ENCODE measurements around the gene JAZF1. TPM values are rescaled to one million over a fixed set of nuclear protein-coding genes. Genes with fewer than 3 reads are reported as not detected.

The JAZF1 gene
- polyA plus RNA-seq, 3 donors: 12.1 to 18.1 (median 17.2) TPM

GRCh38 chr7:28002638-28003037 is 178.0 kb downstream of the JAZF1 start:
- no peak overlapping the region for H3K4me2 ChIP-seq (replicated peaks; ENCODE audit: extremely low read depth, low read length, poor library complexity, severe bottlenecking)
- peaks cover 3 to 9% of the 10 kb centered on the region in 2 donors for H3K36me3 ChIP-seq (replicated peaks in 1 of 2; ENCODE audit: control insufficient read depth in 1 of 2, insufficient read depth in 2 of 2, low read length in 2 of 2)
- TF ChIP-seq CTCF (IDR thresholded peaks at IDR 0.05): no peak
- peaks cover 2 to 6% (median 4%) of the 10 kb centered on the region in 3 donors for H3K27me3 Mint-ChIP-seq (ENCODE audit: low read depth in 3 of 3)
- peaks cover 98% of the 10 kb centered on the region for H4K20me1 ChIP-seq (ENCODE audit: insufficient read depth, low read length)
- no peaks in the 10 kb centered on the region for H3K9me3 Mint-ChIP-seq
- no peak overlapping the region for H3K27ac Mint-ChIP-seq
- peaks cover 8 to 9% of the 10 kb centered on the region in 2 donors for H3K36me3 Mint-ChIP-seq
- H3K79me2 ChIP-seq (ENCODE audit: insufficient read depth, low read length): peaks cover 9% of the 10 kb centered on the region
- H3K27me3 ChIP-seq (ENCODE audit: control insufficient read depth in 2 of 2, insufficient read depth in 2 of 2, low read length in 2 of 2): no peaks in the 10 kb centered on the region
- no peaks in the 10 kb centered on the region for H3K9me3 ChIP-seq (replicated peaks in 1 of 2; ENCODE audit: control insufficient read depth in 1 of 2, insufficient read depth in 1 of 2, low read length in 2 of 2)
- H3K27ac ChIP-seq (ENCODE audit: low read depth in 1 of 2, low read length in 2 of 2): no peak overlapping the region
- no peak overlapping the region for H3K9ac ChIP-seq (ENCODE audit: insufficient read depth, low read length, poor library complexity, severe bottlenecking)
- H3K4me3 ChIP-seq (replicated peaks in 1 of 3; ENCODE audit: low read depth in 2 of 3, low read length in 3 of 3): no peak overlapping the region
- H2AFZ ChIP-seq (ENCODE audit: insufficient read depth, low read depth, low read length, poor library complexity, severe bottlenecking): no peak overlapping the region
- H3K4me3 Mint-ChIP-seq: no peak overlapping the region
- peaks cover 5% of the 10 kb centered on the region for H3K4me1 Mint-ChIP-seq
- H3K4me1 ChIP-seq (ENCODE audit: control insufficient read depth in 1 of 2, insufficient read depth in 2 of 2, low read length in 2 of 2): no peaks in the 10 kb centered on the region
- no peak for DNase-seq
- intact Hi-C loops (cut with micrococcal nuclease): no loop called here

- H3K4me1 ChIP-seq (ENCODE audit: control insufficient read depth in 1 of 2, insufficient read depth in 2 of 2, low read length in 2 of 2): no peaks in the 10 kb centered on the region
- no peaks in the 10 kb centered on the region for H3K27me3 ChIP-seq (ENCODE audit: control insufficient read depth in 2 of 2, insufficient read depth in 2 of 2, low read length in 2 of 2)
- Mint-ChIP-seq H3K9me3 (no peaks in the 10 kb centered on the region), H3K27me3 (ENCODE audit: low read depth in 3 of 3) (peaks cover 4 to 6% (median 6%) of the 10 kb centered on the region in 3 donors), H3K4me1 (peaks cover 5% of the 10 kb centered on the region), H3K27ac (no peak overlapping the region), H3K4me3 (no peak overlapping the region), H3K36me3 (peaks cover 7 to 11% of the 10 kb centered on the region in 2 donors)
- intact Hi-C loops (cut with micrococcal nuclease): no loop called here
- no peak overlapping the region for H3K9ac ChIP-seq (ENCODE audit: insufficient read depth, low read length, poor library complexity, severe bottlenecking)
- no peak overlapping the region for H3K4me2 ChIP-seq (replicated peaks; ENCODE audit: extremely low read depth, low read length, poor library complexity, severe bottlenecking)
- H3K9me3 ChIP-seq (replicated peaks in 1 of 2; ENCODE audit: control insufficient read depth in 1 of 2, insufficient read depth in 1 of 2, low read length in 2 of 2): no peaks in the 10 kb centered on the region
- no peak for DNase-seq
- no peak for TF ChIP-seq CTCF (IDR thresholded peaks at IDR 0.05)
- H3K4me3 ChIP-seq (replicated peaks in 1 of 3; ENCODE audit: low read depth in 2 of 3, low read length in 3 of 3): no peak overlapping the region
- H3K27ac ChIP-seq (ENCODE audit: low read depth in 1 of 2, low read length in 2 of 2): no peak overlapping the region
- peaks cover 3 to 9% of the 10 kb centered on the region in 2 donors for H3K36me3 ChIP-seq (replicated peaks in 1 of 2; ENCODE audit: control insufficient read depth in 1 of 2, insufficient read depth in 2 of 2, low read length in 2 of 2)
- H2AFZ ChIP-seq (ENCODE audit: insufficient read depth, low read depth, low read length, poor library complexity, severe bottlenecking): no peak overlapping the region
- peaks cover 99% of the 10 kb centered on the region for H4K20me1 ChIP-seq (ENCODE audit: insufficient read depth, low read length)
- H3K79me2 ChIP-seq (ENCODE audit: insufficient read depth, low read length): peaks cover 9% of the 10 kb centered on the region
Observed at GRCh38 chr7:28001896-28002295, 178.7 kb downstream of the JAZF1 start.
